DND-41 (cell line): Measurements from ENCODE around the gene MRPL21.

ENCODE experiments used
- ATAC-seq: fragments of 200-7000 bp; cut with Tn5 transposase; 3 replicates; pipeline ENCODE4 v1.9.1; 2021; ENCODE audit warnings: low read depth; ENCODE audit not compliant: insufficient read depth
- DNase-seq: peaks from one replicate; pipeline ENCODE4 v3.0.0-alpha.2; 2020
- H2AFZ ChIP-seq: 2 replicates; pipeline ENCODE4 v1.6.0; 2012; ENCODE audit warnings: low read depth, low read length
- H3K27ac ChIP-seq: 2 replicates; pipeline ENCODE4 v1.5.1; 2012; ENCODE audit warnings: low read length, inconsistent platforms
- H3K27me3 ChIP-seq: fragments of 200-600 bp; sonication (generic); 2 replicates; pipeline ENCODE4 v1.6.0; 2012; ENCODE audit warnings: low read length, mild to moderate bottlenecking, inconsistent platforms; ENCODE audit not compliant: insufficient read depth, poor library complexity
- H3K36me3 ChIP-seq: 2 replicates; pipeline ENCODE4 v1.5.1; 2012; ENCODE audit warnings: low read length, inconsistent platforms; ENCODE audit not compliant: insufficient read depth
- H3K4me1 ChIP-seq: 2 replicates; pipeline ENCODE4 v1.5.1; 2012; ENCODE audit warnings: mild to moderate bottlenecking, low read length; ENCODE audit not compliant: insufficient read depth
- H3K4me2 ChIP-seq: 2 replicates; pipeline ENCODE4 v1.6.0; 2012; ENCODE audit warnings: mild to moderate bottlenecking, moderate library complexity, low read length, inconsistent platforms; ENCODE audit not compliant: insufficient read depth
- H3K4me3 ChIP-seq, 2 experiments: fragments of 200-600 bp in 1 of 2; shearing (Covaris generic) in 1 of 2; 2 replicates each; pipeline ENCODE4 v1.5.1; 2012 to 2016; ENCODE audit warnings: inconsistent platforms in 2 of 2, low read length in 2 of 2, mild to moderate bottlenecking in 2 of 2, low read depth in 1 of 2, moderate library complexity in 1 of 2
- H3K79me2 ChIP-seq: 2 replicates; pipeline ENCODE4 v1.6.0; 2012; ENCODE audit warnings: low read length, inconsistent platforms; ENCODE audit not compliant: insufficient read depth
- H3K9ac ChIP-seq: 2 replicates; pipeline ENCODE4 v1.6.0; 2012; ENCODE audit warnings: low read depth, mild to moderate bottlenecking, inconsistent platforms, low read length, moderate library complexity
- H3K9me3 ChIP-seq: 2 replicates; pipeline ENCODE4 v1.5.1; 2012; ENCODE audit warnings: low read length, moderate library complexity, mild to moderate bottlenecking, inconsistent platforms; ENCODE audit not compliant: insufficient read depth, severe bottlenecking
- H4K20me1 ChIP-seq: 2 replicates; pipeline ENCODE4 v1.6.0; 2012; ENCODE audit warnings: low read length; ENCODE audit not compliant: insufficient read depth
- EZH2 ChIP-seq: IDR thresholded peaks from 3 replicates; pipeline ENCODE4 v1.6.1; 2012; ENCODE audit warnings: borderline replicate concordance, low read depth, mild to moderate bottlenecking, moderate library complexity, low read length, inconsistent platforms; ENCODE audit not compliant: severe bottlenecking
- TF ChIP-seq, protein P1 (sequence below): IDR thresholded peaks from 2 replicates; pipeline ENCODE4 v1.5.1; 2012; ENCODE audit warnings: borderline replicate concordance, low read length, moderate library complexity, mild to moderate bottlenecking; ENCODE audit not compliant: poor library complexity, severe bottlenecking; ENCODE audit errors: extremely low read depth

MRPL21 gene

DNA sequence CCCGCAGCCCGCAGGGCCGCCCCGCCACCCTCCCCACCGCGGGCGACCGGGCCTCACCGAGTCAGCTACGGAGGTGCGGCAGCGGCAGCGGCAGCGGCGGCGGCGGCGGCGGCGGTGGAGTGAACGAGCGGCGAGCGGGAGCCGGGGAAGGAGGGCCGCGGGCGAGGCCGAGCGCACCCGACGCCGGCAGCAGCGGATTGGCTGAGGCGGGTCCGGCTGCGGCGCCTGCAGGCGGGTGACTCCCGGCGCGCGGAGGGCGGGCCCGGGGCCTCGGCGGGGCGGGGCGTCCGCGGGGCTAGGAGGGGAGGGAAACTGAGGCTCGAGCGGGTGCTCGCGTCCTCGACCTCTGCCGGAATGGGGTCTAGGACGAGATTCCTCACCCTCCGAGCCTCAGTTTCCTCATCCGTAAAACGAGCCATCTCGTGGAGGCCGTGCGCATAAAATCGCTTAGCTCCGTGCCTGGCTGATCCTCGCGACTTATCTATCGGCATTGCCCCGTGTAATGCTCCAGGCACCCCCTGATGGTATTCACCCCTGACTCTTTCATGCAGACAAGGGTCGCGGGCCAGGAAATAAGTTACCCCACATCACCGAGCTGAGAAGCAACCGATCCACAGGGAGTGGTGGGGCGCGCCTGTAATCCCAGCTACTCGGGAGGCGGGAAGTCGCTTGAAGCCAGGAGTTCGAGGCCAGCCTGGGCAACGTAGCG, 61.8 kb downstream of the MRPL21 start, which contains the start of gene CPT1A:
TSS of gene CPT1A (minus strand) at position 199 of the 709 bp plus-strand sequence. CDS start 26,442 bp downstream, outside the sequence.
- TF ChIP-seq, protein P1, sequence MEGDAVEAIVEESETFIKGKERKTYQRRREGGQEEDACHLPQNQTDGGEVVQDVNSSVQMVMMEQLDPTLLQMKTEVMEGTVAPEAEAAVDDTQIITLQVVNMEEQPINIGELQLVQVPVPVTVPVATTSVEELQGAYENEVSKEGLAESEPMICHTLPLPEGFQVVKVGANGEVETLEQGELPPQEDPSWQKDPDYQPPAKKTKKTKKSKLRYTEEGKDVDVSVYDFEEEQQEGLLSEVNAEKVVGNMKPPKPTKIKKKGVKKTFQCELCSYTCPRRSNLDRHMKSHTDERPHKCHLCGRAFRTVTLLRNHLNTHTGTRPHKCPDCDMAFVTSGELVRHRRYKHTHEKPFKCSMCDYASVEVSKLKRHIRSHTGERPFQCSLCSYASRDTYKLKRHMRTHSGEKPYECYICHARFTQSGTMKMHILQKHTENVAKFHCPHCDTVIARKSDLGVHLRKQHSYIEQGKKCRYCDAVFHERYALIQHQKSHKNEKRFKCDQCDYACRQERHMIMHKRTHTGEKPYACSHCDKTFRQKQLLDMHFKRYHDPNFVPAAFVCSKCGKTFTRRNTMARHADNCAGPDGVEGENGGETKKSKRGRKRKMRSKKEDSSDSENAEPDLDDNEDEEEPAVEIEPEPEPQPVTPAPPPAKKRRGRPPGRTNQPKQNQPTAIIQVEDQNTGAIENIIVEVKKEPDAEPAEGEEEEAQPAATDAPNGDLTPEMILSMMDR = no peak
- no peak for TF ChIP-seq EZH2
- H3K79me2 ChIP-seq = peaks cover 38% of the 10 kb centered on the region
- H3K27me3 ChIP-seq = no peaks in the 10 kb centered on the region
- peak within 1 kb of the TSS; percentile 75 for H2AFZ ChIP-seq
- peak; percentile 75 for DNase-seq
- peak within 1 kb of the TSS; percentile 73 for H3K27ac ChIP-seq
- peak; percentile 63 for ATAC-seq
- H3K9ac ChIP-seq = peak within 1 kb of the TSS; percentile 85
- peaks cover 10% of the 10 kb centered on the region for H4K20me1 ChIP-seq
- peaks cover 66% of the 10 kb centered on the region for H3K4me1 ChIP-seq
- H3K4me2 ChIP-seq = peak within 1 kb of the TSS; percentile 69
- H3K36me3 ChIP-seq = peaks cover 11% of the 10 kb centered on the region
- no peaks in the 10 kb centered on the region for H3K9me3 ChIP-seq
- H3K4me3 ChIP-seq = peak within 1 kb of the TSS; percentile 58 to 85
